ENCODE data around the gene LCORL.

The LCORL gene

GRCh38 chr4:17894421-17894820 lies 127.1 kb downstream of the LCORL start:
- TF ChIP-seq FOXM1 (IDR thresholded peaks at IDR 0.05; ENCODE audit: borderline replicate concordance, low read depth): no peak
- TF ChIP-seq TAF1 (IDR thresholded peaks at IDR 0.05; ENCODE audit: low read depth): no peak
- no peak for TF ChIP-seq TCF12 (IDR thresholded peaks at IDR 0.05; ENCODE audit: low read depth)
- TF ChIP-seq, protein P1, sequence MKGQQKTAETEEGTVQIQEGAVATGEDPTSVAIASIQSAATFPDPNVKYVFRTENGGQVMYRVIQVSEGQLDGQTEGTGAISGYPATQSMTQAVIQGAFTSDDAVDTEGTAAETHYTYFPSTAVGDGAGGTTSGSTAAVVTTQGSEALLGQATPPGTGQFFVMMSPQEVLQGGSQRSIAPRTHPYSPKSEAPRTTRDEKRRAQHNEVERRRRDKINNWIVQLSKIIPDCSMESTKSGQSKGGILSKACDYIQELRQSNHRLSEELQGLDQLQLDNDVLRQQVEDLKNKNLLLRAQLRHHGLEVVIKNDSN (IDR thresholded peaks at IDR 0.05): no peak
- no peak for TF ChIP-seq TEAD4 (IDR thresholded peaks at IDR 0.05)
- TF ChIP-seq YY1 (IDR thresholded peaks at IDR 0.05; ENCODE audit: low read depth): no peak
- no peak for TF ChIP-seq CEBPB (IDR thresholded peaks at IDR 0.05)
- TF ChIP-seq EP300 (IDR thresholded peaks at IDR 0.05; ENCODE audit: borderline replicate concordance): no peak
- TF ChIP-seq CREB1 (IDR thresholded peaks at IDR 0.05; ENCODE audit: low read depth): no peak
- no peak for TF ChIP-seq RAD21 (IDR thresholded peaks at IDR 0.05; ENCODE audit: low read depth)
- TF ChIP-seq, protein P2, sequence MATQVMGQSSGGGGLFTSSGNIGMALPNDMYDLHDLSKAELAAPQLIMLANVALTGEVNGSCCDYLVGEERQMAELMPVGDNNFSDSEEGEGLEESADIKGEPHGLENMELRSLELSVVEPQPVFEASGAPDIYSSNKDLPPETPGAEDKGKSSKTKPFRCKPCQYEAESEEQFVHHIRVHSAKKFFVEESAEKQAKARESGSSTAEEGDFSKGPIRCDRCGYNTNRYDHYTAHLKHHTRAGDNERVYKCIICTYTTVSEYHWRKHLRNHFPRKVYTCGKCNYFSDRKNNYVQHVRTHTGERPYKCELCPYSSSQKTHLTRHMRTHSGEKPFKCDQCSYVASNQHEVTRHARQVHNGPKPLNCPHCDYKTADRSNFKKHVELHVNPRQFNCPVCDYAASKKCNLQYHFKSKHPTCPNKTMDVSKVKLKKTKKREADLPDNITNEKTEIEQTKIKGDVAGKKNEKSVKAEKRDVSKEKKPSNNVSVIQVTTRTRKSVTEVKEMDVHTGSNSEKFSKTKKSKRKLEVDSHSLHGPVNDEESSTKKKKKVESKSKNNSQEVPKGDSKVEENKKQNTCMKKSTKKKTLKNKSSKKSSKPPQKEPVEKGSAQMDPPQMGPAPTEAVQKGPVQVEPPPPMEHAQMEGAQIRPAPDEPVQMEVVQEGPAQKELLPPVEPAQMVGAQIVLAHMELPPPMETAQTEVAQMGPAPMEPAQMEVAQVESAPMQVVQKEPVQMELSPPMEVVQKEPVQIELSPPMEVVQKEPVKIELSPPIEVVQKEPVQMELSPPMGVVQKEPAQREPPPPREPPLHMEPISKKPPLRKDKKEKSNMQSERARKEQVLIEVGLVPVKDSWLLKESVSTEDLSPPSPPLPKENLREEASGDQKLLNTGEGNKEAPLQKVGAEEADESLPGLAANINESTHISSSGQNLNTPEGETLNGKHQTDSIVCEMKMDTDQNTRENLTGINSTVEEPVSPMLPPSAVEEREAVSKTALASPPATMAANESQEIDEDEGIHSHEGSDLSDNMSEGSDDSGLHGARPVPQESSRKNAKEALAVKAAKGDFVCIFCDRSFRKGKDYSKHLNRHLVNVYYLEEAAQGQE (IDR thresholded peaks at IDR 0.05; ENCODE audit: low read depth): no peak
- no peak for TF ChIP-seq ZBTB7A (IDR thresholded peaks at IDR 0.05; ENCODE audit: low read depth)

GRCh38 chr4:17889692-17890091 lies 131.9 kb downstream of the LCORL start:
- TF ChIP-seq FOXM1 (IDR thresholded peaks at IDR 0.05; ENCODE audit: borderline replicate concordance, low read depth) (no peak), CEBPB (IDR thresholded peaks at IDR 0.05) (no peak), TEAD4 (IDR thresholded peaks at IDR 0.05) (no peak)
- TF ChIP-seq, protein P2 (IDR thresholded peaks at IDR 0.05; ENCODE audit: low read depth): no peak

GRCh38 chr4:17884511-17884910 lies 137.0 kb downstream of the LCORL start:
- TF ChIP-seq, protein P1 (IDR thresholded peaks at IDR 0.05): no peak
- TF ChIP-seq NFIC (IDR thresholded peaks at IDR 0.05): no peak

DNA sequence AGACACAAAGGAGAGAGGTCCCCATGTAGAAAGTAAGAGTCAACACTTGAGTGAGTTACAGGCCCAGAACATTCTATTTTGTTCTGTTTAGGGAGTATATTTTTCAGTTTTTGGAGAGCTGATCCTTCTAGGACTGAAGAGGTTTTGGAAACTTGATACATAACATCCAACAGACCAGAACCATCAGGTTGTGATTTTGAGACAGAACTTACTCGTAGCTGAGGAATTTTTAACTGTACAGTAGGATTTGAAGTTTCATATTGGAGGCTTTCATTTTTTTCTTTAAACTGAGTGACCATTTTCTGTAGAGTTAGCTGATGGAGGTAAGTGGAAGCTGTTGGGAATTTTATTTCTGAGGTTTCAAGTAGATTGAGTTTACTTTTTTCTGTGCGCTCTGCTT lies 137.5 kb downstream of the LCORL start:
- TF ChIP-seq EP300 (IDR thresholded peaks at IDR 0.05; ENCODE audit: borderline replicate concordance) (no peak), TCF12 (IDR thresholded peaks at IDR 0.05; ENCODE audit: low read depth) (no peak), TEAD4 (IDR thresholded peaks at IDR 0.05) (no peak), FOXM1 (IDR thresholded peaks at IDR 0.05; ENCODE audit: borderline replicate concordance, low read depth) (no peak), RAD21 (IDR thresholded peaks at IDR 0.05; ENCODE audit: low read depth) (no peak), NFIC (IDR thresholded peaks at IDR 0.05) (no peak), CREB1 (IDR thresholded peaks at IDR 0.05; ENCODE audit: low read depth) (no peak), TAF1 (IDR thresholded peaks at IDR 0.05; ENCODE audit: low read depth) (no peak), YY1 (IDR thresholded peaks at IDR 0.05; ENCODE audit: low read depth) (no peak), CEBPB (IDR thresholded peaks at IDR 0.05) (no peak), EGR1 (IDR thresholded peaks at IDR 0.05) (no peak), ZBTB7A (IDR thresholded peaks at IDR 0.05; ENCODE audit: low read depth) (no peak)
- TF ChIP-seq, protein P1 (IDR thresholded peaks at IDR 0.05): no peak
- TF ChIP-seq, protein P3, sequence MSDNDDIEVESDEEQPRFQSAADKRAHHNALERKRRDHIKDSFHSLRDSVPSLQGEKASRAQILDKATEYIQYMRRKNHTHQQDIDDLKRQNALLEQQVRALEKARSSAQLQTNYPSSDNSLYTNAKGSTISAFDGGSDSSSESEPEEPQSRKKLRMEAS (IDR thresholded peaks at IDR 0.05): no peak
- TF ChIP-seq, protein P2 (IDR thresholded peaks at IDR 0.05; ENCODE audit: low read depth): no peak

GRCh38 chr4:17877661-17878060 lies 143.9 kb downstream of the LCORL start:
- no peak for TF ChIP-seq CEBPB (IDR thresholded peaks at IDR 0.05)
- TF ChIP-seq, protein P3 (IDR thresholded peaks at IDR 0.05): no peak
- TF ChIP-seq, protein P1 (IDR thresholded peaks at IDR 0.05): no peak
- TF ChIP-seq TEAD4 (IDR thresholded peaks at IDR 0.05): no peak
- TF ChIP-seq RAD21 (IDR thresholded peaks at IDR 0.05; ENCODE audit: low read depth): no peak

Measured in Ishikawa (cell line).